SU-DHL-6 (cell line): ENCODE results near the gene OSBPL7.

Source experiments
- H2AFZ ChIP-seq: fragments of 200-600 bp; sonication (generic); 2 replicates; pipeline ENCODE4 v1.6.1; 2014; ENCODE audit warnings: low read depth, mild to moderate bottlenecking, moderate library complexity, mixed read lengths, antibody characterized with exemption, low read length; ENCODE audit not compliant: severe bottlenecking
- H3F3A ChIP-seq: fragments of 200-600 bp; shearing (Covaris generic); 2 replicates; pipeline ENCODE4 v1.6.0; 2016; ENCODE audit warnings: antibody characterized with exemption, mild to moderate bottlenecking; ENCODE audit not compliant: insufficient read depth
- H3K27ac ChIP-seq: fragments of 200-600 bp; sonication (generic); 2 replicates; pipeline ENCODE4 v1.5.1; 2016; ENCODE audit warnings: low read depth, mild to moderate bottlenecking, low read length, moderate library complexity, mixed read lengths
- H3K27me3 ChIP-seq: fragments of 200-600 bp; sonication (generic), shearing (Covaris generic); 2 replicates; pipeline ENCODE4 v1.6.0; 2014; ENCODE audit warnings: mild to moderate bottlenecking, low read length
- H3K36me3 ChIP-seq: fragments of 200-600 bp; sonication (generic); 2 replicates; pipeline ENCODE4 v1.6.1; 2014; ENCODE audit warnings: mild to moderate bottlenecking, low read length, mixed read lengths
- H3K4me2 ChIP-seq: fragments of 300-600, 200-600 bp; shearing (Covaris generic), sonication (generic); 2 replicates; pipeline ENCODE4 v1.6.0; 2014; ENCODE audit warnings: low read length, low read depth, mild to moderate bottlenecking; ENCODE audit not compliant: poor library complexity, severe bottlenecking
- H3K4me3 ChIP-seq: fragments of 200-600 bp; sonication (generic); 2 replicates; pipeline ENCODE4 v1.5.1; 2014; ENCODE audit warnings: antibody characterized with exemption, low read length, mild to moderate bottlenecking, mixed read lengths; ENCODE audit not compliant: insufficient read depth, poor library complexity, severe bottlenecking
- H3K79me2 ChIP-seq: fragments of 200-600 bp; sonication (generic); 2 replicates; pipeline ENCODE4 v1.6.1; 2014; ENCODE audit warnings: mild to moderate bottlenecking, low read length, moderate library complexity; ENCODE audit not compliant: insufficient read depth
- H3K9ac ChIP-seq: fragments of 200-600 bp; sonication (generic); 2 replicates; pipeline ENCODE4 v1.7.0; 2014; ENCODE audit warnings: mild to moderate bottlenecking, low read length
- H3K9me2 ChIP-seq: fragments of 200-600 bp; sonication (generic); replicated peaks from 2 replicates; pipeline ENCODE4 v1.6.1; 2014; ENCODE audit warnings: low read length; ENCODE audit not compliant: insufficient read depth
- H3K9me3 ChIP-seq: fragments of 200-600 bp; sonication (generic); 2 replicates; pipeline ENCODE4 v1.6.1; 2014; ENCODE audit warnings: low read length, mixed read lengths; ENCODE audit not compliant: insufficient read depth
- H4K20me1 ChIP-seq: fragments of 200-600 bp; sonication (generic); 2 replicates; pipeline ENCODE4 v1.6.1; 2014; ENCODE audit warnings: low read depth, mild to moderate bottlenecking, antibody characterized with exemption, low read length, moderate library complexity, mixed read lengths
- CTCF ChIP-seq: fragments of 200-600 bp; sonication (generic); IDR thresholded peaks from one replicate; pipeline ENCODE4 v1.5.1; 2017; ENCODE audit warnings: antibody characterized with exemption, mild to moderate bottlenecking, low read length, moderate library complexity; ENCODE audit not compliant: insufficient read depth, poor library complexity, severe bottlenecking
- EZH2phosphoT487 ChIP-seq: fragments of 200-600 bp; sonication (generic), shearing (Covaris generic); conservative IDR thresholded peaks from 2 replicates; pipeline ENCODE4 v1.6.1; 2018; ENCODE audit warnings: mild to moderate bottlenecking, antibody characterized with exemption, low read length, moderate library complexity, mixed read lengths

OSBPL7 gene

GRCh38 chr17:47762728-47763127 lies 58.9 kb downstream of the OSBPL7 start:
- Histone ChIP-seq H3K36me3 (no peaks in the 10 kb centered on the region), H4K20me1 (no peaks in the 10 kb centered on the region), H2AFZ (no peak overlapping the region), H3K9me2 (no peaks in the 10 kb centered on the region), H3K79me2 (no peaks in the 10 kb centered on the region), H3K27me3 (no peaks in the 10 kb centered on the region), H3K9ac (no peak overlapping the region), H3K4me2 (no peak overlapping the region), H3K27ac (no peak overlapping the region), H3K4me3 (no peak overlapping the region), H3F3A (no peaks in the 10 kb centered on the region), H3K9me3 (no peaks in the 10 kb centered on the region)
- TF ChIP-seq CTCF (no peak), EZH2phosphoT487 (no peak)

GRCh38 chr17:47760409-47761140 lies 61.0 kb downstream of the OSBPL7 start:
- H3K79me2 ChIP-seq: no peaks in the 10 kb centered on the region
- no peak overlapping the region for H3K4me2 ChIP-seq
- no peaks in the 10 kb centered on the region for H3K36me3 ChIP-seq
- H3K9ac ChIP-seq: no peak overlapping the region
- no peaks in the 10 kb centered on the region for H3K9me2 ChIP-seq
- no peak overlapping the region for H2AFZ ChIP-seq
- H4K20me1 ChIP-seq: no peaks in the 10 kb centered on the region
- H3K27me3 ChIP-seq: no peaks in the 10 kb centered on the region
- H3K9me3 ChIP-seq: peaks cover 7% of the 10 kb centered on the region; the same call in 1 of the 2 replicates
- H3F3A ChIP-seq: no peaks in the 10 kb centered on the region
- TF ChIP-seq EZH2phosphoT487 (no peak), CTCF (no peak)
- no peak overlapping the region for H3K4me3 ChIP-seq
- H3K27ac ChIP-seq: no peak overlapping the region

- TF ChIP-seq EZH2phosphoT487 (no peak), CTCF (no peak)
- no peak overlapping the region for H3K9ac ChIP-seq
- H3K4me3 ChIP-seq: no peak overlapping the region
- H3K36me3 ChIP-seq: no peaks in the 10 kb centered on the region
- H4K20me1 ChIP-seq: no peaks in the 10 kb centered on the region
- no peaks in the 10 kb centered on the region for H3K79me2 ChIP-seq
- no peaks in the 10 kb centered on the region for H3F3A ChIP-seq
- H3K9me2 ChIP-seq: no peaks in the 10 kb centered on the region
- no peak overlapping the region for H3K4me2 ChIP-seq
- H2AFZ ChIP-seq: no peak overlapping the region
- peaks cover 8% of the 10 kb centered on the region; the same call in 1 of the 2 replicates for H3K9me3 ChIP-seq
- no peak overlapping the region for H3K27ac ChIP-seq
- H3K27me3 ChIP-seq: no peaks in the 10 kb centered on the region
Observed at GRCh38 chr17:47757386-47757785, 64.2 kb downstream of the OSBPL7 start.
